PFSK-1 (cell line): ENCODE results near the gene CAB39.

Experiments
- FOXP2 ChIP-seq: optimal IDR thresholded peaks from 2 replicates; pipeline ENCODE3; 2011; ENCODE audit warnings: borderline replicate concordance, control low read depth, inconsistent platforms; ENCODE audit not compliant: insufficient read depth; ENCODE audit errors: extremely low read length, extremely low read depth
- POLR2AphosphoS5 ChIP-seq: IDR thresholded peaks from 2 replicates; pipeline ENCODE4 v1.6.1; 2012; ENCODE audit warnings: low read depth, mild to moderate bottlenecking, control low read depth, low read length, moderate library complexity
- TAF1 ChIP-seq: IDR thresholded peaks from 2 replicates; pipeline ENCODE4 v1.6.1; 2012; ENCODE audit warnings: low read length, control low read depth, borderline replicate concordance; ENCODE audit not compliant: insufficient read depth
- TF ChIP-seq, protein P1 (sequence below), 2 experiments: IDR thresholded peaks; 2 replicates each; pipeline versions ENCODE4 v1.6.1 to v1.8.0; 2011 to 2012; ENCODE audit warnings: low read depth in 2 of 2, low read length in 2 of 2, control low read depth in 1 of 2, inconsistent platforms in 1 of 2, mild to moderate bottlenecking in 1 of 2, moderate library complexity in 1 of 2; ENCODE audit not compliant: insufficient read depth in 1 of 2

DNA sequence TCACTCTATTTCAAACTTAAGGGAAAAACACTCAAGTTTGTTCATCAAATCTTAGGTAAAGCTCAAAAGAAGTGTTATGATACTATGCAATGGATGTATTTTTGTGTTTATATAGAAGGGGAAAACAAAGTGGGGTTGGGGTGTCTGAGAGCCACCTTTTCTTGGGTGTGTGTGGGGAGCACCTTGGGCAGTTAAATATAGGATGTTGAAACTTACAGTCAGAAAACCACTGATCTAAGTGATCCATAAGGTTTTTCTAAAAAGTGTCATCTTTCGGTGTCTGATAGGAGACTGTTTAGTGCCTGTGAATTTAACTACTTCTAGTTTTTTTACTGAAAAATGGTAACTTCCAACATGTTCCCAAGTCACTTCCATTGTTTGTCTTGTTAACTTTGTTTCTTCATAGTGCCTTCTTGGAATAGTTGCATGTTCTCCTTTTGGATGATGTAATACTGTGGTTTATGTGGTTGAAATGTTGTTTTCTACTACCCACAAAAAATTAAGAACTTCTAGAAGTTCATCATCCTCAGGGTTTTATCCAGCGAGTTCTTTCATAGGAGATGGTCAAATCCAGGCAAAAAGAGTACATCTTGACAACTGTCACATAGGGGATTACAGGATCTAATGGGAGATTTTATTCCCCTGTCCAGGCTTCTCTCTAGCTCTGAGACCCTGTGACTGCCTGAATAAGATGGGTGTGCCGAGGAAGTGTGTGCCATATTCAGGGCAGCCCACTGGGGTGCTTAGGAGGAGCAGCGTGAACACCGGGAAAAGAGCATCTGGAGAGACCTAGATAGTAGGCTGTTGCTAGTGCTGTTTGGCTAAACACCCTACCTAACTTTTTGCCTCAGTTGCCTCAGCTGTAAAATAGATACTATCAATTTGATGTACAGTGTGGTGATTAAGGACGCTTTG is 46.2 kb downstream of the CAB39 start:
- TF ChIP-seq POLR2AphosphoS5, result no peak
- TF ChIP-seq FOXP2, result no peak
- TF ChIP-seq TAF1, result no peak
- TF ChIP-seq, protein P1, sequence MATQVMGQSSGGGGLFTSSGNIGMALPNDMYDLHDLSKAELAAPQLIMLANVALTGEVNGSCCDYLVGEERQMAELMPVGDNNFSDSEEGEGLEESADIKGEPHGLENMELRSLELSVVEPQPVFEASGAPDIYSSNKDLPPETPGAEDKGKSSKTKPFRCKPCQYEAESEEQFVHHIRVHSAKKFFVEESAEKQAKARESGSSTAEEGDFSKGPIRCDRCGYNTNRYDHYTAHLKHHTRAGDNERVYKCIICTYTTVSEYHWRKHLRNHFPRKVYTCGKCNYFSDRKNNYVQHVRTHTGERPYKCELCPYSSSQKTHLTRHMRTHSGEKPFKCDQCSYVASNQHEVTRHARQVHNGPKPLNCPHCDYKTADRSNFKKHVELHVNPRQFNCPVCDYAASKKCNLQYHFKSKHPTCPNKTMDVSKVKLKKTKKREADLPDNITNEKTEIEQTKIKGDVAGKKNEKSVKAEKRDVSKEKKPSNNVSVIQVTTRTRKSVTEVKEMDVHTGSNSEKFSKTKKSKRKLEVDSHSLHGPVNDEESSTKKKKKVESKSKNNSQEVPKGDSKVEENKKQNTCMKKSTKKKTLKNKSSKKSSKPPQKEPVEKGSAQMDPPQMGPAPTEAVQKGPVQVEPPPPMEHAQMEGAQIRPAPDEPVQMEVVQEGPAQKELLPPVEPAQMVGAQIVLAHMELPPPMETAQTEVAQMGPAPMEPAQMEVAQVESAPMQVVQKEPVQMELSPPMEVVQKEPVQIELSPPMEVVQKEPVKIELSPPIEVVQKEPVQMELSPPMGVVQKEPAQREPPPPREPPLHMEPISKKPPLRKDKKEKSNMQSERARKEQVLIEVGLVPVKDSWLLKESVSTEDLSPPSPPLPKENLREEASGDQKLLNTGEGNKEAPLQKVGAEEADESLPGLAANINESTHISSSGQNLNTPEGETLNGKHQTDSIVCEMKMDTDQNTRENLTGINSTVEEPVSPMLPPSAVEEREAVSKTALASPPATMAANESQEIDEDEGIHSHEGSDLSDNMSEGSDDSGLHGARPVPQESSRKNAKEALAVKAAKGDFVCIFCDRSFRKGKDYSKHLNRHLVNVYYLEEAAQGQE (IDR thresholded peaks at IDR 0.05; ENCODE audit: insufficient read depth in 1 of 2, low read depth in 2 of 2, low read length in 2 of 2), result no peak
